NCI-H2029 (cell line): ENCODE data around the gene HUNK.

Experiments
- DNase-seq: peaks from one replicate; lab custom pipeline; 2025; lab: John Stamatoyannopoulos, UW

Gene HUNK

GRCh38 chr21:31895077-31895835, 22.4 kb downstream of the HUNK start:
- DNase-seq: no peak

DNA sequence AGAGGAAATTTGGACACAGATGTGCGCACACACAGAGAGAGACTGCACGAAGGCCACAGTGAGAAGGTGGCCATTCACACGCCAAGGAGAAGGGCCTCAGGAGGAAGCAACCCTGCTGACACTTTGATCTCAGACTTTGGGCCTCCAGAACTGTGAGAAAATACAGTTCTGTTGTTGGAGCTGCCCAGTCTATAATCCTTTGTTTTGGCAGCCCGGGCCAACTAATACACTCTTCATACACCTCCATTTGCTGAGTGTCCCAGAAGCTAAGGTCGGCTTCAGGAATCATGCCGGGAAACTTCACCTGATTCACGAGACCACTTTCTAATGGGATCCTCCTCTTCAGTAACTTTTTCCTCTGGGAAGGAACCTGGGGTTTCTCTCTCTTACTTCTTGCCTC, 23.2 kb downstream of the HUNK start:
- no peak for DNase-seq

DNA sequence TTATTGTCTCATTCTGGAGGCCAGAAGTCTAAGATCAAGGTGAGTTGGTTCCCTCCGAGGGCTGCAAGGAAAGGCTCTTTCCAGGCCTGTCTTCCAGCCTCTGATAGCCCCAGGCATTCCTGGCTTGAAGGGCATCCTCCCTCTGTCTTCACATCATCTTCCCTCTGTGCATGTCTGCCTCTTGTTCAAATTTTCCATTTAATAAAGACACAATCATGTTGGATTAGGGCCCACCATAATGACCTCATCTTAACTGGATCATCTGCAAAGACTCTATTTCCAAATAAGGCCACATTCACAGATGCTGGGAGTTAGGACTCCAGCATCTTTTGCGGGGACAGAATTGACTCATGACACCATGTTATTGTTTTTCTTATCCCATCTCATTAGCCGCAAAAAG, 24.5 kb downstream of the HUNK start:
- no peak for DNase-seq

- no peak for DNase-seq
Observed at GRCh38 chr21:31898933-31899630, 26.3 kb downstream of the HUNK start.

DNA sequence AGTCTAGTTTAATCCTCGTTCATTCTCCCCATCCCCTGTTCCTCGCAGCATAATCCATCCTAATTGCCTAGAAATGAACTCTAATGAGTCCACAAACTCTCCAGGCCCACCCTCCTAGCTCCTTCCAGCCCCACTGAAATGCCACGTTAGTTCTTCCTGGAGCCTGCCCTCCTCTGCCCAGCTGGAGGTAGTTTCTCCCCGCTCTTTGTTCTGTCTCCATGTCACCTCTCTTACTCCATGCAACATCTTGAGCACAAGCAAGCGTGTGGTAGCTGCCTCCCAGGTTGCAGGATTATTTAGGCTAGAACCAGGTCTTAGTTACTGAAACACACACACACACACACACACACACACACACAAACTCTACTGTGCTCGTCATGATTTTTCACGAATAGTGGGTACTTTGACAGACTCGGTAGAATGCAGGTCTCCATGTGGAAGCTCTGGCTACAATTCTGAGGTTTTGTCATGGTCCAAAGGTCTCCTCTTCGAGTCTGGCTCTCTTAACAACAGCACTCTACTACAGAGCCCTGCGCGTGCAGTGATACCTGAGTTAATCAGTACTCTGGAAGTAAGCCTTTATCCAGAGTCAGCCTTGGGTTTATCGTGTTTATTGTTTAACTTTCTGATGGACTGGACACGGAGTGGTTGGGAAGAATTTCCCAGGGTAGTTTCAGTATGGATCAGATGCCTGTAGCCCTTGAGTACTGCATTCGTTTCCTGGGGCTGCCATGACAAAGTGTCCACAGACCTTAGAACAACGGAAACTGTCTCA, 27.5 kb downstream of the HUNK start:
- DNase-seq: no peak

- no peak for DNase-seq
Observed at GRCh38 chr21:31901315-31901714, 28.5 kb downstream of the HUNK start.

GRCh38 chr21:31902438-31902837, 29.6 kb downstream of the HUNK start:
- DNase-seq: no peak

DNA sequence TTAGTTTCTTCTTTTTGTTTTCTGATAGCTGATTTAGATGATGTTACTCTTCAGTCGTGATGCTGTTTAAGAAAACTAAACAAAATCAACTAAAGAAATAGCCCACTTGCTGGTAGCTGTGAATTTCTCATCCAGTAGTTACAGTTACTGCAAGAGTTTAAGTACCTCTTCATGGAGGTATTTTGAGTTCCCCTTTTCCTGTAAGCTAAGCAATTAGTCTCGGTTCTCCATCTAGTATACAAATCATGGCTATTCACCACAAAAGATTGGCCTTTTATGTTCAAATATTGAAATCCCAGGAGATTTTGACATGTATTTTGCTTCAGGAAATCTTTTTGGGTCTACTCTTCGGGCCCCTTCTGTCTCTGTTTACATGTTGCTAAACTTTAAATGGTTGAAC, 31.1 kb downstream of the HUNK start:
- DNase-seq: no peak

- DNase-seq: no peak
Observed at GRCh38 chr21:31905503-31906451, 33.0 kb downstream of the HUNK start.

DNA sequence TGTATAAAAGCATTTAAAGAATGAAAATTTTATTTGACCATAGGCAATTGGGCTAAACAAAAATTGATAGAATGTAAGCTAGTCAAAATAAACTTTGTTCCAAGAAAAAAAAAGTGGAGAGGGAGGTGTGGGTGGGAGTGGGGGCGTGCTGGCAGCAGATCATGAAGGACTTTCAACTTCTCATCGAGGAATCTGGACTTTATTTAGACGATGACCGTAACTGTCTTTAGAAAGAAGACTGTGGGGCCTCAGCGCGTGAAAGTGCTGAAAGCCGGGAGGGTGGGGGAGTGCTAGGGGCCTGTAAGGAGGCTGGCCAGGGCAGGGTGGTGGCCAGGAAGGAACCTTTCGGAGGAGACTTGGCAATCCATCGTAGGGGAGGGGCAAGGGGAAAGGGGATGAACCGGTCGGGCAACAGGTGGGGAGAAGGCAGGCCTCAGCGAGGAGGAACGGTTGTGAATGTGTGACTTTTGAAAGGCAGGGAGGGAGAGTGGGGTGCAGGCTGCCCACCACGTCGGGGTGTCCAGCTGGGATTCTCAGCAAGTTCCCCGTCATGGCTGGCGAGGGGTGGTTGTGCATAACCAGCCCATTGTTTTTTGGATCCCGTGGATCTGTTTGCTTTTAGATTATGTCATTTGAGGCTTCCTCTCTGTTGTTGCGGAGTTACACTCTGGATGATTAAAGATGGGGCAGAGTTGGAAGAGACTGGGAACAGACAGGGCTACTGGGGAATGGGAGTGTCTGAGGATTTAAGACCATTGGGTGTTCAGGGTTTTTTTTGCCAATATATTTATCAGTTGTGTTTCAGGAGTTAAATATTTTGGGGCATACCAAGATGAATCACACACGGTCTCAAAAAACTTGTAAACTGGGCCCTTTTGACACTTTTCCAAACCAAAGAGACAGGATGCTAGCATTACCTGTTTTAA, 35.5 kb downstream of the HUNK start:
- no peak for DNase-seq

DNA sequence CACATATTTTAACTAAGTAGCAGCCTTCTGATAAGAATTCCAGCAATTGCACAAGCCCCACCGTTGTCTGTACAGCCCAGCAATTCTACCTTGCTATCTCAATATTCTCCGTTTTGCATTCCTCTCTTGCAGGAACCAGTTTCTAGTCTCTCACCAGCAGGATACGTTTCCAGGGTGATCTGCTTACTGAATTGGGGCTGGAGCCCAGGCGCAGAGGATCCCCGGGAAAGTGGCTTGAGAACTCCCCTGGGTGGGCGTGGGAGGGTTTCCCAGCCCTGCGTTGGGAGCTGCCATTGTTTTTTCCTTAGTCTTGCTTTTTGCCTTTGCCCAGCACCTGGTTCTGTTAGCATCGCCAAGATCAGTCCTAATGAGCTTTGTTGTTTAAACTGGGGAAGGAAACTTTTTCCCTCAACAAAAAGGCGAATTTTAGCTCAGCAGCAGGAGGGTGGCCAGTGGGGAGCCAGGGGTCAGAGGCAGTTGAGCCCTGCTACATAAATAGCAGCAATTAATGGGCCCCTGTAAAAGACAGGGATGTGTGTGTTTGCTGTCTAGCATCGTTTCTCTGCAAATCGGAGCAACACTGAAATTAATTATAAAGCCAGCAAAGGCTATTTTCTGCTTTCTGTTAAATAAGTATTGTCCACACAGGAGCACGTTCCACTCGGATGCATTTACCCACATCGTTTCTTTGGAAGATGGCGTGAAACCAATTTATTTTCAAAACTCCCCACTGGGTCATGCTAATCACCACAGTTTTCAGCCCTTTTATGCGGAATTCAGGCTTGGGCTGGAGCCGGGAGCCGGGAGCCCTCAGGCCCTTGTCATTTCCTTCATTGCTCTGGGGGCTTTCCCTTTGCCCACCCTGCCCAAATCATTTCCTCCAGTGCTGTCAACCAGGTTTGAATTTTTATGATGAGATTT, 36.6 kb downstream of the HUNK start:
- no peak for DNase-seq

GRCh38 chr21:31910074-31910470, 37.3 kb downstream of the HUNK start:
- no peak for DNase-seq

DNA sequence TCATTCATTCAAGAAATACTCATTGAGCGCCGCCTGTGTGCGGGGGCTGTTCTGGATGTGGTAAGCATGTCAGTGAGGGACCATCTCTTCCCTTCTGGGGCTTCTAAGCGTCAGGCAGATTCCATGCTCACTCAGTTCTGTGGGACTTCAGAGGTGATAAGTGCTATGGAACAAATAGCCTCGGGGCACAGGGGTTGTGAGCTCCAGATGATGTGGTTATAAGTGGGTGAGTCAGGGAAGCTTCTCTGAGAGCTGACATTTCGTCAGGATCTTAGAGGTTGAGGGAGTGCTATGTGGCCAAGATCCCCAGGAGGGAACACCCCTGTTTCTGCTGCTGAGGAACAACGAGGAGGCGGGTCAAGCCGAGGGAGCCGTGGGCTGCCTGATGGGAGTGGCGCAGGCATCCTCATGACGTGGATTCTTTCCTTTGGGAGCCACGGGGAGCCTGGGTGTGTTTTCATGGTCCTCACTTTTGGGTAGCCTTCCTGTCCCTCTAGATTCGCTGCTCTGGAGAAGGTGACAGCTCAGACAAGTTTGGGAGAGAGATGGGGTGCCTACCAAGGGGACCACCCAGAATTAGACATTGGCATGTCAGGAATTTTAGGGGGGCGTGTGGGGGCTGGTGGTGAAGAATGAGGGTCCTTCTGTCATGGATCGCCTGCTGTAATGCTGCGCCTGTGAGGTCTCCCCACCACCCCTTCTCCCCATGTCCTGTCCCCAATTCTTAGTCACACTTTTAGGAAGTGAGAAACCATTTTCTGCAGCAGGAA, 38.5 kb downstream of the HUNK start:
- no peak for DNase-seq

- no peak for DNase-seq
Observed at GRCh38 chr21:31912501-31912900, 39.7 kb downstream of the HUNK start.

- DNase-seq: no peak
Observed at GRCh38 chr21:31913182-31913608, 40.4 kb downstream of the HUNK start.

DNA sequence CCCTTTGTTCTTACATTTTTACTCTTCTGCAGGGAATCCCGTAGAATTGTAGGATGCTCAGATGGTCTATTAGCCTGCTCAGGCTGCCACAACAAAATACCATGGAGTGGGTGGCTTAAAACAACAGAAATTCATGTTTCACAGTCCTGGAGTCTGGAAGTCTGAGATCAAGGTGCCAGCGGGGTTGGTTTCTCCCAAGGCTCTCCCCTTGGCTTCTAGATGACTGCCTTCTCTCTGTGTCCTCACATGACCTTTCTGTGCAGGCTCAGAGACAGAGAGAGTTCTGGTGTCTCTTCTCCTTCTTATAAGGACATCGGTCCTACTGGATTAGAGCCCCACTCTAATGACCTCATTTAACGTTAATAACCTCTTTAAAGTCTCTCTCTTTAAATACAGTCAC, 41.7 kb downstream of the HUNK start:
- DNase-seq: no peak

DNA sequence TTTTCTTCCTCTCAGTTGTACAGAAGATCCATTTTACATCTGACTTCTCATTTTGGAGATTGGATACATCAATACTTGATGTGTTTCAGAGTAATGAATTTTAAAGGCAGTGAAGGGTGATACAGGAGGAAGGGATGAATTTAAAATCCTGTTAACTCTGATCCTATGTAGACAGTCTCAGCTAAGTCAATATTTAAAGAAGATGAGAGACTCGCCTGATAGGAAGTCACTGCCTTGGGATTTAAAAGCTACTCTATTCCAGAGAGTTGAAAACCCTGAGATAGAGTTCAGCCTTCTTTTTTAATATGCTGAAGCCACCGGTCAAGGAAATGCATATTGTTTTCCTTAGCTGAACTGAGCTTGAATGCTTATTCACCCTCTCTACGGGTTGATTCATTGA, 42.7 kb downstream of the HUNK start:
- DNase-seq: no peak

DNA sequence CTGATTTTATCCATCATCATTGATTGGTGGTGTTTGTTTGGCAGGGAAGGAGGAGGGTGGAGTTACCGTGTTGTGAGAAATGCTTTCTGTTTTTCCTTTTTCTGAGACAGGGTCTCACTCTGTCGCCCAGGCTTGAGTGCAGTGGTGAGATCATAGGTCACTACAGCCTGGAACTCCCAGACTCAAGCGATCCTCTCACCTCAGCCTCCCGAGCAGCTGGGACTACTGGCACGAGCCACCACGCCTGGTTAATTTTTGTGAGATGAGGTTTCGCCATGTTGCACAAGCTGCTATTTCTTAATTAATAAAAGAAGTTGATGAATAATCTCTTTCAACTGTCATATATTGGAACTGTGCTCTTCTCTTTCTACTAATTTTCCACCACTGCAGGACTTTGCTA, 44.3 kb downstream of the HUNK start:
- no peak for DNase-seq

DNA sequence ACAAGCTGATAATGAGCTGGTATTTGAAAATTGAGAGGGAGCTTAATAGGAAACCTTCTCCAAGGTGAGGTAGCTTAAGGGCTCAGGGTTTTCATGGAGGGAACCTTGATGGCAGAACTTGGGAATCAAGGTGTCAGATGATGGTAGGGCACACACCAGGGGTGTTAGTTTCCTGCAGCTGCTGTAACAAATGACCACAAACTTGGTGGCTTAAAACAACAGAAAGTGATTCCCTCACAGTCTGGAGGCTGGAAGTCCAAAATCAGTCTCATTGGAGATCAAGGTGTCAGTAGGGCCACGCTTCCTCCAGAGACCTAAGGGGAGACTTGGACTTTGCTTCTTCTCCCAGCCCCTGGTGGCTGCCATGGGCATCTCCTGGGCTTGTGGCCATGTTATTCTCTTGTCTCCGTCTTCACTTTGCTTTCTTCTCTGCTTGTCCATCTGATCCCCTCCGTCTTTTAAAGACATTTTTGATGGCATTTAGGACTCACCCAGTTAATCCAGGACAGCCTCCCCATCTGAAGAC, 45.5 kb downstream of the HUNK start:
- DNase-seq: no peak
